DMS79 (cell line): ENCODE data around the gene GMDS.

Experiments
- DNase-seq: peaks from one replicate; lab custom pipeline; 2025; lab: John Stamatoyannopoulos, UW

The GMDS gene

GRCh38 chr6:1832844-1833787 lies 412.3 kb downstream of the GMDS start:
- peak; percentile 13 for DNase-seq

- no peak for DNase-seq
These were observed 413.0 kb downstream of the GMDS start for GRCh38 chr6:1832358-1832757.

GRCh38 chr6:1827984-1828793 lies 417.2 kb downstream of the GMDS start:
- no peak for DNase-seq

- no peak for DNase-seq
These were observed 419.5 kb downstream of the GMDS start for GRCh38 chr6:1825926-1826325.

- DNase-seq = no peak
These were observed 420.1 kb downstream of the GMDS start for GRCh38 chr6:1825277-1825676.

- no peak for DNase-seq
These were observed 423.8 kb downstream of the GMDS start for GRCh38 chr6:1821513-1822183.

- DNase-seq = no peak
These were observed 424.3 kb downstream of the GMDS start for GRCh38 chr6:1821164-1821512.

- DNase-seq = no peak
These were observed 424.7 kb downstream of the GMDS start for GRCh38 chr6:1820714-1821113.

GRCh38 chr6:1820165-1820564 lies 425.2 kb downstream of the GMDS start:
- DNase-seq = no peak

- no peak for DNase-seq
These were observed 426.4 kb downstream of the GMDS start for GRCh38 chr6:1819007-1819406.

- peak; percentile 37 for DNase-seq
These were observed 428.2 kb downstream of the GMDS start for GRCh38 chr6:1817033-1817761.

GRCh38 chr6:1815827-1816452 lies 429.5 kb downstream of the GMDS start:
- no peak for DNase-seq

- no peak for DNase-seq
These were observed 431.1 kb downstream of the GMDS start for GRCh38 chr6:1814279-1814678.

GRCh38 chr6:1812487-1812886 lies 432.9 kb downstream of the GMDS start:
- DNase-seq = no peak

- no peak for DNase-seq
These were observed 433.4 kb downstream of the GMDS start for GRCh38 chr6:1812034-1812433.

- no peak for DNase-seq
These were observed 434.5 kb downstream of the GMDS start for GRCh38 chr6:1810880-1811279.

- DNase-seq = no peak
These were observed 436.0 kb downstream of the GMDS start for GRCh38 chr6:1809291-1809988.

- DNase-seq = no peak
These were observed 438.5 kb downstream of the GMDS start for GRCh38 chr6:1806935-1807334.

GRCh38 chr6:1802491-1803395 lies 442.7 kb downstream of the GMDS start:
- DNase-seq = no peak

GRCh38 chr6:1801401-1801800 lies 444.0 kb downstream of the GMDS start:
- DNase-seq = no peak
